ENCODE results near the gene MAP3K5.
A peak's percentile ranks its signal among the peaks of the same experiment; 100 is the strongest.

Gene MAP3K5

DNA sequence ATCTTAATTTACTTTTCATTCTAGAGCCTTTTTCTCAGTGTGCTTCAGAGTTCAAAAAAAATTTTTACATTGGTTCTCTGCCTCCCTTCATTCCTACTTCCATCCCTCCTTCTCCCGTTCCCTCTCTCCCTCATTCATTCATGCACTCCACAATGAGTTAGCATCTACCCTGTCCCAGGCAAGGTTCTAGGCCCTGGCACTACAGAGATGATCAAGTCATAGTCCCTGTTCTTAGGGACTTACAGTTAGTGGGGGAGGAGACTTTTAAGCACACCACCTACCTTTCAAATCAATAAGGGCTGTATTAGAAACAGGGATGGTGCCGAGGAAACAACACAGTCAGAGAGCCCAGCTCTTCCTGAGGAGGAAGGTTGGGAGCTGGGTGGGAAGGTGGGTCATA lies 40.3 kb downstream of the MAP3K5 start:
- TF ChIP-seq, protein P1, sequence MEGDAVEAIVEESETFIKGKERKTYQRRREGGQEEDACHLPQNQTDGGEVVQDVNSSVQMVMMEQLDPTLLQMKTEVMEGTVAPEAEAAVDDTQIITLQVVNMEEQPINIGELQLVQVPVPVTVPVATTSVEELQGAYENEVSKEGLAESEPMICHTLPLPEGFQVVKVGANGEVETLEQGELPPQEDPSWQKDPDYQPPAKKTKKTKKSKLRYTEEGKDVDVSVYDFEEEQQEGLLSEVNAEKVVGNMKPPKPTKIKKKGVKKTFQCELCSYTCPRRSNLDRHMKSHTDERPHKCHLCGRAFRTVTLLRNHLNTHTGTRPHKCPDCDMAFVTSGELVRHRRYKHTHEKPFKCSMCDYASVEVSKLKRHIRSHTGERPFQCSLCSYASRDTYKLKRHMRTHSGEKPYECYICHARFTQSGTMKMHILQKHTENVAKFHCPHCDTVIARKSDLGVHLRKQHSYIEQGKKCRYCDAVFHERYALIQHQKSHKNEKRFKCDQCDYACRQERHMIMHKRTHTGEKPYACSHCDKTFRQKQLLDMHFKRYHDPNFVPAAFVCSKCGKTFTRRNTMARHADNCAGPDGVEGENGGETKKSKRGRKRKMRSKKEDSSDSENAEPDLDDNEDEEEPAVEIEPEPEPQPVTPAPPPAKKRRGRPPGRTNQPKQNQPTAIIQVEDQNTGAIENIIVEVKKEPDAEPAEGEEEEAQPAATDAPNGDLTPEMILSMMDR (IDR thresholded peaks at IDR 0.05; ENCODE audit: extremely low read depth, insufficient read depth, missing control alignments): no peak
- in situ Hi-C loops (cut with MboI; ENCODE audit: low pct_unique_long_range_greater_than_20kb, low sequenced_read_pairs, unreplicated experiment): no loop called here
- no peak for DNase-seq (ENCODE audit: low spot score)

DNA sequence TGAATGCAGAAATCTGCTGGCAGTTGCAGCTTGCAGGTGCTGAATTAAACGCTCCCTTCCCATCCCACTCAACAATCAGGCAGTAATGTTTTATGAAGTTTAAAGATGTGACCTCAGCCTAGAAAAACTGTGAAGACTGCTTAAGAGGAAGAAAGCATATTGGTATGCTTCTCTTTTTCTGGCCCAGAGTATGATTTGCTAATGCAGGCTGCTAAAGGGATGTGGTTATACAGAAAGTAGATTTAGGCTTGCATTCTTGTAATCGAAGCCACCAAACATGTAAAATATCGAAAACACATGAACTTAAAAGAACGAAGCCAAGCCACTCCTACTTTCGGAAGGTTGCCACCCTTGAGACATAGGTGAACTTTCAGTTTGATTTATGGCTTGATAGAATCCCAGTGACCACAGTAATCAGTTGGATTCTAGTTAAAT lies 40.7 kb downstream of the MAP3K5 start:
- in situ Hi-C loops (cut with MboI; ENCODE audit: low pct_unique_long_range_greater_than_20kb, low sequenced_read_pairs, unreplicated experiment): no loop called here

DNA sequence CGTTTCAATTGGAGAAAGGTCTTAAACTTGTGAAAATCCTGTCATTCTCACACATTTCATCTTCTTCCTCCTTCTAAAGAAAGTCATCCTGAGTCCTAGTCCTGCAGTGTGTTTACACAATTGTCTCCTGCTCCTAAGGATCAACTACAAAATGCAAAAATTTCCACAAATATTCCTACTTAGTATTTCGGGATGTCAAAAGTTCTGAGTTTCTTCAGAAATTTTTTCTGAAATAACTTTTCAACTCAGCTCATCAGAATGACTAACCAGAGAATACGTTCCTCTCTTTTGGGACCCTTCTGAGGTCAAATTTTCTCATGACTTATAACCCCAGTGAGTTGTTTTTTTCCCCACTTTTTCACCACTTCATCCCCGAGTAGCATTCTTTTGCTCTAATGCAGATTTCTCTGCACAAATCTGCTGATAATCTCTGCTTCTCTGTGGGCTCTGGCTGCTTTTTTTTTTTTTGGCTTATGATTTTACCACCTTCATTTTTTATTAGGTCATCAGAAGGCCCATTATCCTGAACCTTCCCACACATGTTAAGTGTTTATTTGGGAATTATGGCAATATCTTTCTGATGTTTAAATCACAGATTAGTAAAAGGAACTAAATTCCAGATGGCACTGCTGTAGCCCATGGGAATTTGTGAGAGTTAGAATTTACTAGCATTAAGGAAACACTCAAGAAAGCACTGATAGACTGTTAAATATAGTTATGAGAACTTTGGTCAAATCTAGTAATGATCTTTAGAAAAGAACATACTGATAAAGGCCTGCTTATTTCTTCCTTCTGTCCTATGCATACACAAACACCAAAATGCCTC lies 41.4 kb downstream of the MAP3K5 start:
- TF ChIP-seq, protein P1 (IDR thresholded peaks at IDR 0.05; ENCODE audit: extremely low read depth, insufficient read depth, missing control alignments): no peak
- in situ Hi-C loops (cut with MboI; ENCODE audit: low pct_unique_long_range_greater_than_20kb, low sequenced_read_pairs, unreplicated experiment): no loop called here
- DNase-seq (ENCODE audit: low spot score): no peak

More for the DNA sequence above, 40.7 kb downstream of the MAP3K5 start:
- DNase-seq (ENCODE audit: low spot score): peak; percentile 63
- TF ChIP-seq, protein P1 (IDR thresholded peaks at IDR 0.05; ENCODE audit: extremely low read depth, insufficient read depth, missing control alignments): no peak

DNA sequence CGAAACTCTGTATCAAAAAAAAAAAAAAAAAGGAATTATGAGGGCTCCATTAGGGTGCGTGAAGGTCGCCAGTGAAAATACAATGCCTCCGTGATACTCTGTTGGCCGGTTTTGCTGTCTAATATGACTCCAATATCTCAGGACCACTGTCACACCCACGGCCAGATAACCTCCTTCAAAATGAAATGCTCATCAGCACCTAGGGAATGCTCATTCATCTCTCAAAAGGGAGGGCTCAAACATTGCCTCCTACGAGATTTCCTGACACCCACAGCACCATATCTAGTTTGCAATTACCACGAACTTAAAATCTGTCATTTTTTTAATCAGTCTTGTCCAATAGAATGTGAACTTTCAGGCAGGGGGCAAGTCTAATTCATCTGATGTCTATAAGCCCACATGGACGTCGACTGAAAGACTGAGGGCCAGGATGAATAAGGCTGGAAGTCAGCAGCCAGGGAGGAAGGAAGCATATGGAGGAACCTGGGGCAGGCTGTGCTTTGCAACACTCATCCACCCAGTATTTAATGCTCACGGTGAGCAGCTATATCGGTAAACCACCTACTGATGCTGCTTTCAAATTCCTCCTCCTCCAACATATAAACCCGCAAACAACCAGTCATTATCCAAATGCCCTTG lies 42.8 kb downstream of the MAP3K5 start:
- in situ Hi-C loops (cut with MboI; ENCODE audit: low pct_unique_long_range_greater_than_20kb, low sequenced_read_pairs, unreplicated experiment): no loop called here
- TF ChIP-seq, protein P1 (IDR thresholded peaks at IDR 0.05; ENCODE audit: extremely low read depth, insufficient read depth, missing control alignments): no peak
- no peak for DNase-seq (ENCODE audit: low spot score)

DNA sequence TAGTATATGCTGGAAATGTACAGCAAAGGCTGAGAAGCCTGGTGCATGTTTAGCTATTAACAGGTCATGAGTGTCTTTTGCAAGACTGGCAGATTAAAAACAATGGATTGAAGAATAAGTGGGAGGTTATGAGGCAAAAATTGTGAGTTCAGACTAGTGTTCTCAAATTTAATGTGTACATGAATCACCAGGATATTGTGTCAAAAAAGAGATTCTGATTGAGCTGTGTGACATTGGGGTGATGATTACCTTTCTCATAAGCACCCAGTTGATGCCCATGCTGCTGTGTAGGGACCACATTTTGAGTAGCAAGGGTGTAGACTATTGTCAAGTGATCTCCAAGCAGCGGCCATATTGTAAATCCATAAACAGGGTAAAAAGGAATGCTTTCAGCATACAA lies 44.8 kb downstream of the MAP3K5 start:
- TF ChIP-seq, protein P1 (IDR thresholded peaks at IDR 0.05; ENCODE audit: extremely low read depth, insufficient read depth, missing control alignments): no peak
- no peak for DNase-seq (ENCODE audit: low spot score)
- in situ Hi-C loops (cut with MboI; ENCODE audit: low pct_unique_long_range_greater_than_20kb, low sequenced_read_pairs, unreplicated experiment): no loop called here

DNA sequence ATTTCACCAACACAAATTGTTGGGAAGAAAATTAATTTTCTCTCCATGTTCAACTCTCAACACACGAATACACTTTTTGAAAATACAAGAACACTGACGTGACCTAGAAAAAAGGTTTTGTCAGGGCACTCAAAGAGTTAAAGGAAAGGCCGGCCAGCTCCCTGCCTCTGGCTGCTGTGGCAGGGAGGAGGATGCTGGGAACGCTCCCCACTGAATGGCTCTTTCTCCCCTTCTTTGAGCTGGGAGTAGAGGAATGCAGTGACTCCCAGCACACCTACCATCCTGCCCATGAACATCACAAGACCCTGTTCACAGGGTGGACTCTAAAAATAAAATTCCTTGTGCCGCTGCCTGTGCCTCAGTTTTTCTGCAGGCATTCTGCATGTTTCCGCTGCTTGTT lies 47.0 kb downstream of the MAP3K5 start:
- in situ Hi-C loops (cut with MboI; ENCODE audit: low pct_unique_long_range_greater_than_20kb, low sequenced_read_pairs, unreplicated experiment): no loop called here

More for the DNA sequence above, 47.0 kb downstream of the MAP3K5 start:
- no peak for DNase-seq (ENCODE audit: low spot score)
- TF ChIP-seq, protein P1 (IDR thresholded peaks at IDR 0.05; ENCODE audit: extremely low read depth, insufficient read depth, missing control alignments): no peak
